Measurements from ENCODE around the gene MAST1. TPM values are rescaled to one million over a fixed set of nuclear protein-coding genes. Genes with fewer than 3 reads are reported as not detected.

The MAST1 gene
- total RNA-seq, 1 experiment from 2014 or later: 28.9 TPM

- no peak overlapping the region for H3K4me3 ChIP-seq (replicated peaks in 1 of 2; ENCODE audit: low read depth in 1 of 2, low read length in 2 of 2)
Observed at GRCh38 chr19:12886651-12886968, 48.3 kb downstream of the MAST1 start.

More at GRCh38 chr19:12886651-12886968, 48.3 kb downstream of the MAST1 start:
- Histone ChIP-seq H3K9me3 (ENCODE audit: control insufficient read depth in 1 of 2, insufficient read depth in 1 of 2, low read depth in 1 of 2, low read length in 2 of 2) (peaks cover 0 to 14% of the 10 kb centered on the region in 2 experiments; a peak in 2 of 4 replicates), H4K20me1 (ENCODE audit: insufficient read depth) (no peaks in the 10 kb centered on the region), H3K27ac (ENCODE audit: low read depth, low read length) (no peak overlapping the region), H3K27me3 (ENCODE audit: insufficient read depth, low read length) (no peaks in the 10 kb centered on the region), H3K79me2 (ENCODE audit: insufficient read depth, low read length) (peaks cover 4% of the 10 kb centered on the region; the same call in 1 of the 2 replicates), H3K4me1 (ENCODE audit: control insufficient read depth in 1 of 2, insufficient read depth in 2 of 2, low read length in 2 of 2) (peaks cover 5 to 16% of the 10 kb centered on the region in 2 experiments; a peak in 3 of 4 replicates), H3K4me2 (ENCODE audit: low read length) (no peak overlapping the region), H3K36me3 (ENCODE audit: control insufficient read depth in 1 of 2, insufficient read depth in 2 of 2, low read length in 2 of 2) (no peaks in the 10 kb centered on the region), H3K9ac (ENCODE audit: low read length) (no peak overlapping the region), H3K9me2 (ENCODE audit: insufficient read depth) (no peaks in the 10 kb centered on the region), H2AFZ (ENCODE audit: low read depth, low read length, poor library complexity, severe bottlenecking) (no peak overlapping the region)
- DNase-seq (ENCODE audit: low read depth, low spot score) (no peak), ATAC-seq (no peak)
- CTCF ChIA-PET: no interaction called here
- RAD21 ChIA-PET (ENCODE audit: low non-redundant PET in 1 of 2, low total read pairs in 2 of 2, uncharacterized antibody in 2 of 2, unreplicated experiment in 2 of 2): no interaction called here
- BruUV-seq (replicated peaks): no TSS peak
- POLR2A ChIA-PET: no interaction called here
- TF ChIP-seq FOSL1 (IDR thresholded peaks at IDR 0.05; ENCODE audit: low read depth) (no peak), TCF7L2 (IDR thresholded peaks at IDR 0.05; ENCODE audit: borderline replicate concordance, extremely low read depth, insufficient read depth, insufficient read length) (no peak), ELF1 (IDR thresholded peaks at IDR 0.05; ENCODE audit: borderline replicate concordance, low read depth) (no peak)
- TF ChIP-seq, protein P1, sequence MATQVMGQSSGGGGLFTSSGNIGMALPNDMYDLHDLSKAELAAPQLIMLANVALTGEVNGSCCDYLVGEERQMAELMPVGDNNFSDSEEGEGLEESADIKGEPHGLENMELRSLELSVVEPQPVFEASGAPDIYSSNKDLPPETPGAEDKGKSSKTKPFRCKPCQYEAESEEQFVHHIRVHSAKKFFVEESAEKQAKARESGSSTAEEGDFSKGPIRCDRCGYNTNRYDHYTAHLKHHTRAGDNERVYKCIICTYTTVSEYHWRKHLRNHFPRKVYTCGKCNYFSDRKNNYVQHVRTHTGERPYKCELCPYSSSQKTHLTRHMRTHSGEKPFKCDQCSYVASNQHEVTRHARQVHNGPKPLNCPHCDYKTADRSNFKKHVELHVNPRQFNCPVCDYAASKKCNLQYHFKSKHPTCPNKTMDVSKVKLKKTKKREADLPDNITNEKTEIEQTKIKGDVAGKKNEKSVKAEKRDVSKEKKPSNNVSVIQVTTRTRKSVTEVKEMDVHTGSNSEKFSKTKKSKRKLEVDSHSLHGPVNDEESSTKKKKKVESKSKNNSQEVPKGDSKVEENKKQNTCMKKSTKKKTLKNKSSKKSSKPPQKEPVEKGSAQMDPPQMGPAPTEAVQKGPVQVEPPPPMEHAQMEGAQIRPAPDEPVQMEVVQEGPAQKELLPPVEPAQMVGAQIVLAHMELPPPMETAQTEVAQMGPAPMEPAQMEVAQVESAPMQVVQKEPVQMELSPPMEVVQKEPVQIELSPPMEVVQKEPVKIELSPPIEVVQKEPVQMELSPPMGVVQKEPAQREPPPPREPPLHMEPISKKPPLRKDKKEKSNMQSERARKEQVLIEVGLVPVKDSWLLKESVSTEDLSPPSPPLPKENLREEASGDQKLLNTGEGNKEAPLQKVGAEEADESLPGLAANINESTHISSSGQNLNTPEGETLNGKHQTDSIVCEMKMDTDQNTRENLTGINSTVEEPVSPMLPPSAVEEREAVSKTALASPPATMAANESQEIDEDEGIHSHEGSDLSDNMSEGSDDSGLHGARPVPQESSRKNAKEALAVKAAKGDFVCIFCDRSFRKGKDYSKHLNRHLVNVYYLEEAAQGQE (IDR thresholded peaks at IDR 0.05; ENCODE audit: low read depth): no peak
- intact Hi-C loops (cut with micrococcal nuclease): no loop called here
